Measurements from ENCODE around the gene BRAT1. TPM values are rescaled to one million over a fixed set of nuclear protein-coding genes. Genes with fewer than 3 reads are reported as not detected.
"Not testable (repeated sequence)": the region's sequence is repeated elsewhere in the genome, so short reads cannot be mapped to it uniquely, and the experiment has no call there.

The BRAT1 gene
- total RNA-seq, 1 donor from 2014 or later, result 43.7 TPM

DNA sequence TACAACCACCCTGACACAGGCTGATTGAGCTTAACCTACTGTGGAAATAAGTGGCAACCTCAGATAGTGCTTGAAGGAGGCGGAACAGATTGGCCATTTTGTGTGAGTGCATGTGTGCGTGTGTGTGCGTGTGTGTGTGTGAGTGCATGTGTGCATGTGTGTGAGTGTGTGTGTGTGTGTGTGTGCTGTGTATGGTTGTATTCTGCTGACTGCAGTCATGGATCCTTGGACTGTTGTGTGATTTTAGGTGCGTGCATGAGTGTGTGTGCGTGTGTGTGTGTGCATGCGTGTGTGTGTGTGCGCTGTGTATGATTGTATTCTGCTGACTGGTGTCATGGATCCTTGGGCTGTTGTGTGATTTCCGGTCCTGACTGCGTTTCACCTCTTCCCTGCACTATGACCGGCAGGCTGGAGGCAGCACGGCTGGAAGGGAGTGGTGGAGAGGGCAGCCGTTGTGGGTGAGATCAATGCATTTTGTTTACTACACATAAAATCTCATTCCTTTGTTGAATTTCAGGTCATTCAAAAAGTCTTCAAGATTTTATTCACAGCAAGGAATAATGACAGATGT lies 9.7 kb upstream of the BRAT1 start:
- H3K4me1 Mint-ChIP-seq (ENCODE audit: low read depth), result peaks cover 10% of the 10 kb centered on the region
- no peaks in the 10 kb centered on the region for H3K27me3 Mint-ChIP-seq
- no peaks in the 10 kb centered on the region for H3K9me3 Mint-ChIP-seq (ENCODE audit: low read depth)
- peaks cover 3% of the 10 kb centered on the region for H3K36me3 Mint-ChIP-seq (ENCODE audit: insufficient read depth)
- H3K4me3 Mint-ChIP-seq (ENCODE audit: low read depth), result no peak overlapping the region
- no peak overlapping the region for H3K27ac Mint-ChIP-seq
- TF ChIP-seq, protein P1, sequence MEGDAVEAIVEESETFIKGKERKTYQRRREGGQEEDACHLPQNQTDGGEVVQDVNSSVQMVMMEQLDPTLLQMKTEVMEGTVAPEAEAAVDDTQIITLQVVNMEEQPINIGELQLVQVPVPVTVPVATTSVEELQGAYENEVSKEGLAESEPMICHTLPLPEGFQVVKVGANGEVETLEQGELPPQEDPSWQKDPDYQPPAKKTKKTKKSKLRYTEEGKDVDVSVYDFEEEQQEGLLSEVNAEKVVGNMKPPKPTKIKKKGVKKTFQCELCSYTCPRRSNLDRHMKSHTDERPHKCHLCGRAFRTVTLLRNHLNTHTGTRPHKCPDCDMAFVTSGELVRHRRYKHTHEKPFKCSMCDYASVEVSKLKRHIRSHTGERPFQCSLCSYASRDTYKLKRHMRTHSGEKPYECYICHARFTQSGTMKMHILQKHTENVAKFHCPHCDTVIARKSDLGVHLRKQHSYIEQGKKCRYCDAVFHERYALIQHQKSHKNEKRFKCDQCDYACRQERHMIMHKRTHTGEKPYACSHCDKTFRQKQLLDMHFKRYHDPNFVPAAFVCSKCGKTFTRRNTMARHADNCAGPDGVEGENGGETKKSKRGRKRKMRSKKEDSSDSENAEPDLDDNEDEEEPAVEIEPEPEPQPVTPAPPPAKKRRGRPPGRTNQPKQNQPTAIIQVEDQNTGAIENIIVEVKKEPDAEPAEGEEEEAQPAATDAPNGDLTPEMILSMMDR (IDR thresholded peaks at IDR 0.05; ENCODE audit: unreplicated experiment), result no peak
- no peak for DNase-seq (ENCODE audit: low spot score, unreplicated experiment)

DNA sequence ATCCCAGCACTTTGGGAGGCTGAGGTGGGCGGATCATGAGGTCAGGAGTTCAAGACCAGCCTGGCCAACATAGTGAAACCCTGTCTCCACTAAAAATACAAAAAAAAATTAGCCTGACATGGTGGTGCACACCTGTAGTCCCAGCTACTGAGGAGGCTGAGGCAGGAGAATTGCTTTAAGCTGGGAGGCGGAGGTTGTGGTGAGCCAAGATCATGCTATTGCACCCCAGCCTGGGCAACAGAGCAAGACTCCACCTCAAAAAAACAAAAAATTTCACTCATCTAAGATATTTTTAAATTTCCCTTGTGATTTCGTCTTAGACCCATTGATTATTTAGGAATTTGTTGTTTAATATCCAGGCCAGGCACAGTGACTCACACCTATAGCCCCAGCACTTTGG lies 8.6 kb upstream of the BRAT1 start:
- H3K27ac Mint-ChIP-seq; DNase-seq (ENCODE audit: low spot score, unreplicated experiment); H3K27me3 Mint-ChIP-seq; H3K9me3 Mint-ChIP-seq (ENCODE audit: low read depth); H3K36me3 Mint-ChIP-seq (ENCODE audit: insufficient read depth); H3K4me3 Mint-ChIP-seq (ENCODE audit: low read depth): not testable (repeated sequence)
- H3K4me1 Mint-ChIP-seq (ENCODE audit: low read depth), result peaks cover 12% of the 10 kb centered on the region

DNA sequence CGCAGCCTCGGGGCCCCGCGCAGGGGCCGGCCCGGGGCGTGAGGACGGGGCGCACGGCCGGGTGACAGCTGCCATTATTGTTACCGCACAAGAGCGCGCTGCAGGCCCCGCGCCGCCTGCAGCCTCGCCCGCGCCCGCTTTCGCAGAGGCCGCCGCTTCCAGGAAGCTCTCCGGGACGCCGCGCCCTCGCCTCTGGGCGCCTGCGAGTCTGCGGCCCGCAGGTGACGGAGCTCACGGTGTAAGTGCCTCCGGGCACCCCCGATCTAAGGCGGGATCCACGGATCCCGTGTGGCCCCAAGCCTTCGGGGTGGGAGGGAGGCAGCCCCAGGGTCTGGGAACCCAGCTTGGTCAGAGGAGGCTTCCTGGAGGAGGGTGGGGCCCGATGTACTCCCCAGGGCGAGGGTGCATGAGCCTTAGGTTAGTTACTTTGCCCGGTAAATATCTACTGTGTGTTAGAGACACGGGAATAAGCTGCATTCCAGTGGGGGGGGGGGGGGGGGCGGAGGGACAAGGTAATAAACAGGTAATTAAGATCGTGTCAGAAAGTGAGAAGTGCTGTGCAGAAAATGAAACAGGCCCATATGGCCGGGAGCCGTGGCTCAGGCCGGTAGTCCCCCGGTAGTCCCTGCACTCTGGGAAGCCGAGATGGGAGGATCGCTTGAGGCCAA lies 4.1 kb upstream of the BRAT1 start:
- H3K9me3 Mint-ChIP-seq (ENCODE audit: low read depth), result no peaks in the 10 kb centered on the region
- DNase-seq (ENCODE audit: low spot score, unreplicated experiment), result no peak
- peaks cover 3% of the 10 kb centered on the region for H3K36me3 Mint-ChIP-seq (ENCODE audit: insufficient read depth)
- TF ChIP-seq, protein P1 (IDR thresholded peaks at IDR 0.05; ENCODE audit: unreplicated experiment), result no peak
- peaks cover 12% of the 10 kb centered on the region for H3K4me1 Mint-ChIP-seq (ENCODE audit: low read depth)
- H3K27me3 Mint-ChIP-seq, result no peaks in the 10 kb centered on the region
- peak overlapping the region; percentile 75 for H3K4me3 Mint-ChIP-seq (ENCODE audit: low read depth)
- H3K27ac Mint-ChIP-seq, result peak overlapping the region; percentile 62

DNA sequence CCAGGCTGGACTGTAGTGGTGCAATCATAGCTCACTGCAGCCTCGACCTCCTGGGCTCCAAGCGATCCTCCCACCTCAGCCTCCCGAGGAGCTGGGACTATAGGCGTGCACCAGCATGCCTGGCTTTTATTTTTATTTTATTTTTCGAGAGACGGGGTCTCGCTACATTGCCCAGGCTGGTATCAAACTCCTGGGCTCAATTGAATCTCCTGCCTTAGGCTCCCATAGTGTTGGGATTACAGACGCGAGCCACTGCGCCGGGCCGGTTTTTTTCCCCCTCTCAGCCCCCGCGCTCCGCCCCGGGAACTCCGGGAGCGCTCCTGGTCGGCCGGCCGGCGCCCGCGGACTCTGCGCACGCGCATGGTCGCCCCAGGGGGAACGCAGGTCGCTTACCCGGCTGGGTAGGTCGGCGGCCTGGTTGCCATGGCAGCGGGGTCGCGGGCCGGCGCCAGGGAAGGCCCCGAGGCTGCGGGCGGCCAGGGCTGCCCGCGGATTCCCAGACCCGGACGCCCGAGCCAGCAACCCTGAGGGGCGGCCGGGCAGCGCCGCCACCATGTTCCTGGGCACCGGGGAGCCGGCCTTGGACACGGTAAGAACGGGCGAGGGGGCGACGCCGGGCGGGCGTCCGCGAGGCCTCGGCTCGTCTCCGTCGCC lies 3.4 kb upstream of the BRAT1 start, which contains the start of gene IQCE:
TSS of gene IQCE (plus strand) at position 351 of the 654 bp plus-strand sequence. CDS start at position 554, 203 bp downstream.
- peak; percentile 97 for DNase-seq (ENCODE audit: low spot score, unreplicated experiment)
- Mint-ChIP-seq H3K4me1 (ENCODE audit: low read depth) (peaks cover 18% of the 10 kb centered on the region), H3K27ac (peak within 1 kb of the TSS; percentile 62), H3K36me3 (ENCODE audit: insufficient read depth) (peaks cover 2% of the 10 kb centered on the region), H3K9me3 (ENCODE audit: low read depth) (no peaks in the 10 kb centered on the region), H3K27me3 (no peaks in the 10 kb centered on the region), H3K4me3 (ENCODE audit: low read depth) (peak within 1 kb of the TSS; percentile 75)
- TF ChIP-seq, protein P1 (IDR thresholded peaks at IDR 0.05; ENCODE audit: unreplicated experiment), result no peak

DNA sequence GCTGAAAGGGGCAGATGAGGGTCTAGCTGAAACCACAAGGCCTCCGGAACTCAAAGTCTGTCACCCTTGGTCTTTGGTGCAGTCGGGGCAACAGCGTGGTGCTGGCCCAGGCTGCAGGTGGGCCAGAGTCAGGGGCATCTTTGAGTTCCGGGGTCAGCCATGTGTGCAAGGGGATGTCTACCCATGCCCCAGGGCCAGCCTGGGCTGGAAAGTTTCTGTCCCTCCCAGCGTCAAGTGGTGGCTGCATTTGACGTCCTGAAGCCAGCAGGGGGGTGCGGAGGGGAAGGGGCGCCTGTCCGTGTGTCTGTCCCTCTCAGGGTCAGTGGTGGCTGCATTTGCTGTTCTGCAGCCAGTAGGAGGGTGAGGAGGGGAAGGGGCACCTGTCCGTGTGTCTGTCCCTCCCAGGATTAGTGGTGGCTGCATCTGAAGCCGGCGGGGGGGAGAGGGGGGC lies 638 bp downstream of the BRAT1 start:
- no peaks in the 10 kb centered on the region for H3K9me3 Mint-ChIP-seq (ENCODE audit: low read depth)
- peak overlapping the region; percentile 86 for H3K27ac Mint-ChIP-seq
- no peaks in the 10 kb centered on the region for H3K27me3 Mint-ChIP-seq
- TF ChIP-seq, protein P1 (IDR thresholded peaks at IDR 0.05; ENCODE audit: unreplicated experiment), result no peak
- peak overlapping the region; percentile 84 for H3K4me3 Mint-ChIP-seq (ENCODE audit: low read depth)
- H3K4me1 Mint-ChIP-seq (ENCODE audit: low read depth), result peaks cover 12% of the 10 kb centered on the region
- H3K36me3 Mint-ChIP-seq (ENCODE audit: insufficient read depth), result peaks cover 4% of the 10 kb centered on the region
- DNase-seq (ENCODE audit: low spot score, unreplicated experiment), result no peak
